SJSA1 (cell line): ENCODE measurements around the gene ITM2C. TPM values are rescaled to one million over a fixed set of nuclear protein-coding genes. Genes with fewer than 3 reads are reported as not detected.

Experiments used
- total RNA-seq: library from RNA; depleted of rRNA; stranded (reverse); fragments of >200 nt; shearing (Covaris generic); gene quantifications from 2 replicates; pipeline ENCODE4 v1.2.3, GENCODE V29; 2014; rRNA removed

The ITM2C gene
- total RNA-seq, 1 experiment from 2014 or later = 216 TPM

Other genes with a start within 250 kb of the ITM2C start
- 106 and 108 TPM in 2 replicates for gene CAB39, start 152.1 kb upstream of the ITM2C start, total RNA-seq
- 2.6 and 5.7 TPM in 2 replicates for gene GPR55, start 60.3 kb downstream of the ITM2C start, total RNA-seq
- not detected in 2 replicates for gene SPATA3, start 131.2 kb downstream of the ITM2C start, total RNA-seq
- 0.41 TPM in 1 of 2 replicates, not detected in the other for gene C2orf72, start 172.6 kb downstream of the ITM2C start, total RNA-seq
- 158 and 164 TPM in 2 replicates for gene PSMD1, start 191.9 kb downstream of the ITM2C start, total RNA-seq